Panc1 (cell line): ENCODE results near the gene GALNT15. TPM values are rescaled to one million over a fixed set of nuclear protein-coding genes. Genes with fewer than 3 reads are reported as not detected.

Experiments used
- ATAC-seq: fragments of 200-7000 bp; cut with Tn5 transposase; 2 replicates; pipeline ENCODE4 v1.9.1; 2020; ENCODE audit warnings: mild to moderate bottlenecking, moderate library complexity
- BruUV-seq: library from RNA; stranded (reverse); fragments of 400-500 nt; replicated peaks from 2 replicates; lab custom pipeline; 2021; lab: Mats Ljungman, UMichigan
- CTCF ChIA-PET: fragments of 300-600 bp; sonication (Branson Sonifier 250); formaldehyde crosslinking; loops from one replicate; lab custom pipeline; 2022; ENCODE audit warnings: antibody characterized with exemption; lab: Charles Lee
- POLR2A ChIA-PET: fragments of 300-600 bp; sonication (Branson Sonifier 250); formaldehyde crosslinking; loops from one replicate; lab custom pipeline; 2022; ENCODE audit warnings: antibody characterized with exemption; lab: Charles Lee
- DNase-seq: peaks from one replicate; pipeline ENCODE4 v3.0.0-alpha.2; 2010; ENCODE audit warnings: low read depth, low spot score
- H3K27ac ChIP-seq: 2 replicates; pipeline ENCODE4 v1.5.1; 2011; ENCODE audit warnings: mild to moderate bottlenecking, low read length, inconsistent platforms
- H3K27me3 ChIP-seq: fragments of 200-500 bp; sonication (Bioruptor generic); 2 replicates; pipeline ENCODE4 v1.6.0; 2014; ENCODE audit warnings: low read length, inconsistent platforms; ENCODE audit not compliant: control insufficient read depth, insufficient read depth
- H3K36me3 ChIP-seq: fragments of 200-500 bp; sonication (Bioruptor generic); 2 replicates; pipeline ENCODE4 v1.5.1; 2014; ENCODE audit warnings: inconsistent platforms, mild to moderate bottlenecking, low read length, moderate library complexity; ENCODE audit not compliant: control insufficient read depth, insufficient read depth
- H3K4me1 ChIP-seq: 2 replicates; pipeline ENCODE4 v1.5.1; 2011; ENCODE audit warnings: inconsistent platforms, mild to moderate bottlenecking, low read length, moderate library complexity; ENCODE audit not compliant: control insufficient read depth, insufficient read depth
- H3K4me3 ChIP-seq, 2 experiments: 2 replicates each; pipeline ENCODE4 v1.5.1; 2011 to 2012; ENCODE audit warnings: low read depth in 2 of 2, low read length in 2 of 2, mild to moderate bottlenecking in 2 of 2, inconsistent platforms in 1 of 2, moderate library complexity in 1 of 2
- H3K9me3 ChIP-seq: fragments of 200-500 bp; sonication (Bioruptor generic); 2 replicates; pipeline ENCODE4 v1.5.1; 2014; ENCODE audit warnings: low read depth, mild to moderate bottlenecking, inconsistent platforms, low read length, moderate library complexity; ENCODE audit not compliant: control insufficient read depth, insufficient read depth
- CTCF ChIP-seq: fragments of 450-650 bp; IDR thresholded peaks from 2 replicates; pipeline ENCODE4 v1.5.1; 2017; ENCODE audit warnings: mild to moderate bottlenecking
- POLR2AphosphoS5 ChIP-seq: IDR thresholded peaks from 2 replicates; pipeline ENCODE4 v1.6.1; 2012; ENCODE audit warnings: mild to moderate bottlenecking, low read depth, low read length, moderate library complexity
- REST ChIP-seq, 2 experiments: IDR thresholded peaks; 2 replicates each; pipeline ENCODE4 v1.6.1; 2011 to 2012; ENCODE audit warnings: low read depth in 2 of 2, control low read depth in 1 of 2, low read length in 1 of 2, mild to moderate bottlenecking in 1 of 2, moderate library complexity in 1 of 2; ENCODE audit not compliant: insufficient read depth in 1 of 2
- SIN3A ChIP-seq: IDR thresholded peaks from 2 replicates; pipeline ENCODE4 v1.6.1; 2012; ENCODE audit warnings: low read depth, mild to moderate bottlenecking, low read length, moderate library complexity, borderline replicate concordance; ENCODE audit not compliant: insufficient read depth
- TCF7L2 ChIP-seq: IDR thresholded peaks from 2 replicates; pipeline ENCODE4 v1.6.1; 2011; ENCODE audit warnings: mild to moderate bottlenecking, low read depth, low read length, inconsistent platforms
- in situ Hi-C: cut with HindIII; loops from 2 replicates; pipeline ENCODE4 v1.10.0; 2016; ENCODE audit warnings: low sequenced_read_pairs, low pct_unique_long_range_greater_than_20kb
- intact Hi-C: fragments of 100-400 bp; cut with micrococcal nuclease; formaldehyde crosslinking; loops from one replicate; pipeline ENCODE4 v1.10.0; 2022; ENCODE audit not compliant: unreplicated experiment
- total RNA-seq: library from RNA; stranded (reverse); gene quantifications from one replicate; pipeline ENCODE4 v1.2.1, GENCODE V29; 2021; ENCODE audit not compliant: unreplicated experiment

The GALNT15 gene
- total RNA-seq, 1 experiment from 2014 or later: 0.10 TPM

GRCh38 chr3:16199769-16200168 is 25.3 kb downstream of the GALNT15 start:
- no peaks in the 10 kb centered on the region for H3K27me3 ChIP-seq
- ATAC-seq (no peak), DNase-seq (no peak)
- no peaks in the 10 kb centered on the region for H3K9me3 ChIP-seq
- H3K4me1 ChIP-seq: no peaks in the 10 kb centered on the region
- no peak overlapping the region for H3K4me3 ChIP-seq
- no TSS peak for BruUV-seq
- in situ Hi-C loops: no loop called here
- ChIA-PET POLR2A (no interaction called here), CTCF (no interaction called here)
- TF ChIP-seq SIN3A (no peak), TCF7L2 (no peak), REST (IDR thresholded peaks at IDR 0.05; ENCODE audit: insufficient read depth in 1 of 2, low read depth in 2 of 2, low read length in 1 of 2) (no peak), CTCF (no peak), POLR2AphosphoS5 (no peak)
- H3K36me3 ChIP-seq: no peaks in the 10 kb centered on the region
- intact Hi-C loops: no loop called here
- no peak overlapping the region for H3K27ac ChIP-seq

- Histone ChIP-seq H3K36me3 (no peaks in the 10 kb centered on the region), H3K27ac (no peak overlapping the region), H3K9me3 (no peaks in the 10 kb centered on the region), H3K4me1 (no peaks in the 10 kb centered on the region), H3K4me3 (no peak overlapping the region), H3K27me3 (no peaks in the 10 kb centered on the region)
- TF ChIP-seq POLR2AphosphoS5 (no peak), REST (IDR thresholded peaks at IDR 0.05; ENCODE audit: insufficient read depth in 1 of 2, low read depth in 2 of 2, low read length in 1 of 2) (no peak), SIN3A (no peak), TCF7L2 (no peak), CTCF (no peak)
- BruUV-seq: no TSS peak
- in situ Hi-C loops (no loop called here), intact Hi-C loops (no loop called here)
- DNase-seq (no peak), ATAC-seq (no peak; the same call in 1 of the 2 replicates)
- POLR2A ChIA-PET: no interaction called here
- CTCF ChIA-PET: no interaction called here
Measured at GRCh38 chr3:16200411-16200810, 25.9 kb downstream of the GALNT15 start.
